ENCODE data around the gene MEGF10. TPM values are rescaled to one million over a fixed set of nuclear protein-coding genes. Genes with fewer than 3 reads are reported as not detected.

MEGF10 gene
- total RNA-seq, 1 experiment from 2014 or later, result 0.02 TPM

- DNase-seq (ENCODE audit: extremely low read depth, low read depth), result no peak
Observed at GRCh38 chr5:127508644-127509373, 218.2 kb downstream of the MEGF10 start.

Small RNA genes within 50 kb of the gene (small RNA-seq; reads per million reads assigned to genes)
- gene AC010424.1, result 0 reads per million in 2 experiments

Other genes with a start within 250 kb of the MEGF10 start
- 5.7 and 12.2 TPM in 2 replicates for gene C5orf63, start 217.3 kb upstream of the MEGF10 start, total RNA-seq (2014; rRNA removed; shearing (Covaris generic))
- 48.4 and 57.8 TPM in 2 replicates for gene PRRC1, start 226.8 kb downstream of the MEGF10 start, total RNA-seq (2014; rRNA removed; shearing (Covaris generic))

Data from NCI-H460 (cell line).